Chondrocyte (in vitro differentiated cells): ENCODE measurements around the gene RAVER2. TPM values are rescaled to one million over a fixed set of nuclear protein-coding genes. Genes with fewer than 3 reads are reported as not detected.
"Not testable (repeated sequence)": the region's sequence is repeated elsewhere in the genome, so short reads cannot be mapped to it uniquely, and the experiment has no call there.

Source experiments
- DNase-seq: peaks from one replicate; pipeline ENCODE4 v3.0.0; 2021; ENCODE audit warnings: mixed read lengths, low spot score
- H3K27ac Mint-ChIP-seq: one replicate; pipeline ENCODE4 v1.8.0; 2021; ENCODE audit warnings: mild to moderate bottlenecking, moderate library complexity, mixed read lengths; ENCODE audit not compliant: unreplicated experiment
- H3K27me3 Mint-ChIP-seq: 2 replicates; pipeline ENCODE4 v1.8.0; 2021; ENCODE audit warnings: low read depth, mixed read lengths
- H3K36me3 Mint-ChIP-seq: 2 replicates; pipeline ENCODE4 v1.8.0; 2021; ENCODE audit warnings: low read depth, mixed read lengths
- H3K4me1 Mint-ChIP-seq: 2 replicates; pipeline ENCODE4 v1.8.0; 2021; ENCODE audit warnings: low read depth, mild to moderate bottlenecking, mixed read lengths
- H3K4me3 Mint-ChIP-seq: one replicate; pipeline ENCODE4 v1.8.0; 2021; ENCODE audit warnings: mild to moderate bottlenecking, moderate library complexity, mixed read lengths; ENCODE audit not compliant: unreplicated experiment
- H3K9me3 Mint-ChIP-seq: 2 replicates; pipeline ENCODE4 v1.8.0; 2021; ENCODE audit warnings: low read depth, mixed read lengths
- CTCF ChIP-seq: fragments of 200-600 bp; sonication (generic); IDR thresholded peaks from 2 replicates; pipeline ENCODE4 v1.5.0; 2021; ENCODE audit warnings: antibody characterized with exemption, mild to moderate bottlenecking, moderate library complexity
- total RNA-seq: library from RNA; stranded (reverse); gene quantifications from 3 replicates; pipeline ENCODE4 v1.2.1, GENCODE V29; 2021

RAVER2 gene
- total RNA-seq, 1 donor from 2014 or later: 16.4 TPM

DNA sequence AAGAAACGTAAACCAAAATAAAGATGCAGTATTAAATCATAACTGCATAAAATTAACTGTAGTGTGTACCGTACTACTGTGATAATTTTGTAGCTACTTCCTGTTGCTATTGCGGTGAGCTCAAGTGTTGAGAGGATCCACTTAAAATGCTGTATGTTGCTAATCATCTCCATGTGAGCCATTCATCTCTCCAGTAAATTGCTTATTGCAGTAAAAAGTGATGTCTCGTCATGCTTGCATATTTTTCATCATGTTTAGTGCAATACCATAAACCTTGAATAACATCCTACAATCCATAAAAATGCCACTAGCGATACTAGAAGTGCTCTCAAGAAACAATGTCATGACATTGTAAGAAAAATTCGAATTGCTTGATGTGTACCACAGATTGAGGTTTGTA, 66.3 kb downstream of the RAVER2 start:
- H3K36me3 Mint-ChIP-seq: peaks cover 12% of the 10 kb centered on the region
- H3K4me3 Mint-ChIP-seq: no peak overlapping the region
- TF ChIP-seq CTCF: no peak
- no peak for DNase-seq
- no peak overlapping the region for H3K27ac Mint-ChIP-seq
- H3K27me3 Mint-ChIP-seq: no peaks in the 10 kb centered on the region
- no peaks in the 10 kb centered on the region for H3K9me3 Mint-ChIP-seq
- peaks cover 3% of the 10 kb centered on the region for H3K4me1 Mint-ChIP-seq

DNA sequence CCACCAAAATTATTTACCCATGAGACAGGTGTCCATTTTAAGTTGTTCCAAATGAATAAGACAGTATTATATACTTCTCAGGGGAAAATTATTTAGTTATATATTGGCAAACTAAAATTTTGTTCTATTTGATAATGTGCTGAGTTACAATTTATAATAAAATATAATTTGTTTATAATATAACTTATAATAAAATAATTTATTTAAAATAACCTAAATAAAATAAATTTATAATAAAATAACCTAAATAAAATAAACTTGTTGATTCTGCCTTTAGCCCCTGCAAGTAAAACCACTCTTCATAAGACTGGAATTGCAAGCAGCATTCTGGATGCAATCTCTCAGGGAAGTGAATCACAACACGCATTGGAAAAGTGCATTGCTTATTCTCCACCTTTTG, 69.6 kb downstream of the RAVER2 start:
- no peak for DNase-seq
- Mint-ChIP-seq H3K27ac (no peak overlapping the region), H3K4me3 (no peak overlapping the region), H3K4me1 (peaks cover 3% of the 10 kb centered on the region), H3K27me3 (no peaks in the 10 kb centered on the region), H3K36me3 (peaks cover 20% of the 10 kb centered on the region), H3K9me3 (no peaks in the 10 kb centered on the region)
- TF ChIP-seq CTCF: no peak

DNA sequence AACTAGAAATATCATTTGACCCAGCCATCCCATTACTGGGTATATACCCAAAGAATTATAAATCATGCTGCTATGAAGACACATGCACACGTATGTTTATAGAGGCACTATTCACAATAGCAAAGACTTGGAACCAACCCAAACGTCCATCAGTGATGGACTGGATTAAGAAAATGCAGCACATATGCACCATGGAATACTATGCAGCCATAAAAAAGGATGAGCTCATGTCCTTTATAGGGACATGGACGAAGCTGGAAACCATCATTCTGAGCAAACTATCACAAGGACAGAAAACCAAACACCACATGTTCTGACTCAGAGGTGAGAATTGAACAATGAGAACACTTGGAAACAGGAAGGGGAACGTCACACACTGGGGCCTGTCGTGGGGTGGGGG, 72.5 kb downstream of the RAVER2 start:
- not testable (repeated sequence) for DNase-seq, H3K4me3 Mint-ChIP-seq, H3K27me3 Mint-ChIP-seq, H3K27ac Mint-ChIP-seq, H3K4me1 Mint-ChIP-seq, H3K9me3 Mint-ChIP-seq
- H3K36me3 Mint-ChIP-seq: peaks cover 20% of the 10 kb centered on the region

DNA sequence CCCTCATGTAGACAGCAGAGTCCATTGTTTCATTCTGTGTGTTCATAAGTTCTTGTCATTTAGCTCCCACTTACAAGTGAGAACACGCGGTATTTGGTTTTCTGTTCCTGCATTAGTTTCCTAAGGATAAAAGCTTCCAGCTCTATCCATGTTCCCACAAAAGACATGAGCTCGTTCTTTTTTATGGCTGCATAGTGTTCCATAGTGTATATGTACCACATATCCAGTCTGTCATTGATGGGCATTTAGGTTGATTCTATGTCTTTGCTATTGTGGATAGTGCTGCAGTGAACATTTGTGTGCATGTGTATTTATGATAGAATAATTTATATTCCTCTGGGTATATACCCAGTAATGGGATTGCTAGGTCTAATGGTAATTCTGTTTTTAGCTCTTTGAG, 75.7 kb downstream of the RAVER2 start:
- peaks cover 17% of the 10 kb centered on the region for H3K4me1 Mint-ChIP-seq
- H3K4me3 Mint-ChIP-seq, H3K27me3 Mint-ChIP-seq, H3K27ac Mint-ChIP-seq, H3K9me3 Mint-ChIP-seq, DNase-seq: not testable (repeated sequence)
- H3K36me3 Mint-ChIP-seq: peaks cover 17% of the 10 kb centered on the region

- Mint-ChIP-seq H3K4me3 (no peak overlapping the region), H3K27me3 (no peaks in the 10 kb centered on the region), H3K36me3 (peaks cover 3% of the 10 kb centered on the region), H3K9me3 (no peaks in the 10 kb centered on the region), H3K27ac (peak overlapping the region; percentile 11), H3K4me1 (peaks cover 17% of the 10 kb centered on the region)
- no peak for TF ChIP-seq CTCF
- no peak for DNase-seq
Observed at GRCh38 chr1:64822621-64823020, 77.7 kb downstream of the RAVER2 start.

DNA sequence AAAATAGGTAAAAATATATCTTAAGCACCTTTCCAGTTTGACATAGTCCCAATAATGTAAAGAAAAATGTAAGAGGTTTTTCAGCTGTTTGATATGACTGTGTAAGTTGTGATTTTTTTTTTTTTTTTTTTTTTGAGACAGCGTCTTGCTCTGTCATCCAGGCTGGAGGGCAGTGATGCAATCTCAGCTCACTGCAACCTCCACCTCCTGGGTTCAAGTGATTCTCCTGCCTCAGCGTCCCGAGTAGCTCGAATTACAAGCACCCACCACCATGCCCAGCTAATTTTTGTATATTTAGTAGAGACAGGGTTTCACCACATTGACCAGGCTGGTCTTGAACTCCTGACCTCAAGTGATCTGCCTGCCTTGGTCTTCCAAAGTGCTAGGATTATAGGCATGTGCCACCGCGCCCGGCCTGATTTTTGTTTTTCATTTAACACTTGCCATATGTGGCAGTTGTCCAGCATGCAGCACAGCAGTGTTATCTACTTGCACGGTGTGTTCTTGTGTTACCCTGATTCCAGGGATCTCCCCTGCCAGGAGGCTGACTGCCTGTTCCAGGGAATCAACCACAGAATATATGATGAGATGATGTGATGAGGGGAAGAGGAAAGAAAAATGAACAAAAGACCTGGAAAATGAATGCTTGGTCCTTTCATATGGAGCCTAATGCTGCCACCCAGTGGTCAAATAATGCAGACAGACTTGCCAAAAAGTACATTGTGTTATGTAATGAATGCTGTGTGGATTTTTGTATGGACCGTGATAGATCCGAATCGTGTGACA, 79.0 kb downstream of the RAVER2 start:
- peak; percentile 98 for TF ChIP-seq CTCF
- Mint-ChIP-seq H3K27ac (peak overlapping the region; percentile 74), H3K4me3 (no peak overlapping the region)

More for the DNA sequence above, 79.0 kb downstream of the RAVER2 start:
- Mint-ChIP-seq H3K4me1 (peaks cover 19% of the 10 kb centered on the region), H3K9me3 (no peaks in the 10 kb centered on the region), H3K36me3 (peaks cover 3% of the 10 kb centered on the region), H3K27me3 (no peaks in the 10 kb centered on the region)
- no peak for DNase-seq
